ENCODE data around the gene PLBD2. TPM values are rescaled to one million over a fixed set of nuclear protein-coding genes. Genes with fewer than 3 reads are reported as not detected.

Gene PLBD2
- total RNA-seq, 2 donors from 2014 or later, result 20.2 to 23.4 TPM

DNA sequence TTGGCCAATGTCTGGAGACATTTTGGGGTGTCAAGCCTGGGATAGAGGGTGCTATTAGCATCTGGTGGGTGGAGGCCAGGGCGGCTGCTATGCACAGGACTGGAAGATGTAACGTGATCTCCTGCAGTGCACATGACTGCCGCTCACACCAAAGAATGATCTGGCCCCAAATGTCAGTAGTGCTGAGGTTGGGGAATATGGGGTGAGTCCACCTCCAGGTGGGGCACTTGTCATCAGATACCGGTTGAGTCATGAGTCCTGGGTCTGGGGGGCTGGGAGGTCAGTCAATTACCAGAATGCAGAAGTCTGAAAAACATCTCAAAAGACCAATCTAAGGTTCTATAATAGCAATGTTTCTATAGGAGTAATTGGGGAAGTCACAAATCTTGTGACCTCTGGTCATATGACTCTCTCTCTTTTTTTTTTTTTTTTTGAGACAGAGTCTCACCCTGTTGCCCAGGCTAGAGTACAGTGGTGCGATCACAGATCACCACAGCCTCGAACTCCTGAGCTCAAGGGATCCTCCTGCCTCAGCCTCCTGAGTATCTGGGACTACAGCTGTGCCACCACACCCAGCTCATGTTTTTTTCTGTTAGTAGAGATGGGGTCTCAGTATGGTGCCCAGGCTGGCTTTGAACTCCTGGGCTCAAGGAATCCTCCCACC lies 57.8 kb downstream of the PLBD2 start:
- TF ChIP-seq, protein P1, sequence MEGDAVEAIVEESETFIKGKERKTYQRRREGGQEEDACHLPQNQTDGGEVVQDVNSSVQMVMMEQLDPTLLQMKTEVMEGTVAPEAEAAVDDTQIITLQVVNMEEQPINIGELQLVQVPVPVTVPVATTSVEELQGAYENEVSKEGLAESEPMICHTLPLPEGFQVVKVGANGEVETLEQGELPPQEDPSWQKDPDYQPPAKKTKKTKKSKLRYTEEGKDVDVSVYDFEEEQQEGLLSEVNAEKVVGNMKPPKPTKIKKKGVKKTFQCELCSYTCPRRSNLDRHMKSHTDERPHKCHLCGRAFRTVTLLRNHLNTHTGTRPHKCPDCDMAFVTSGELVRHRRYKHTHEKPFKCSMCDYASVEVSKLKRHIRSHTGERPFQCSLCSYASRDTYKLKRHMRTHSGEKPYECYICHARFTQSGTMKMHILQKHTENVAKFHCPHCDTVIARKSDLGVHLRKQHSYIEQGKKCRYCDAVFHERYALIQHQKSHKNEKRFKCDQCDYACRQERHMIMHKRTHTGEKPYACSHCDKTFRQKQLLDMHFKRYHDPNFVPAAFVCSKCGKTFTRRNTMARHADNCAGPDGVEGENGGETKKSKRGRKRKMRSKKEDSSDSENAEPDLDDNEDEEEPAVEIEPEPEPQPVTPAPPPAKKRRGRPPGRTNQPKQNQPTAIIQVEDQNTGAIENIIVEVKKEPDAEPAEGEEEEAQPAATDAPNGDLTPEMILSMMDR (IDR thresholded peaks at IDR 0.05), result no peak
- no peak for DNase-seq
- H3K4me3 ChIP-seq, result no peak overlapping the region
- no peaks in the 10 kb centered on the region for H3K36me3 ChIP-seq
- no peaks in the 10 kb centered on the region for H3K27me3 ChIP-seq
- H3K9me3 ChIP-seq, result no peaks in the 10 kb centered on the region
- intact Hi-C loops (cut with DNase I), result no loop called here
- no peak overlapping the region for H3K27ac ChIP-seq
- H3K9ac ChIP-seq (ENCODE audit: low read depth in 2 of 2, low read length in 2 of 2), result no peak overlapping the region
- no peaks in the 10 kb centered on the region for H3K4me1 ChIP-seq

- Histone ChIP-seq H3K27me3 (no peaks in the 10 kb centered on the region), H3K4me1 (no peaks in the 10 kb centered on the region), H3K27ac (no peak overlapping the region), H3K9me3 (no peaks in the 10 kb centered on the region), H3K36me3 (no peaks in the 10 kb centered on the region), H3K4me3 (no peak overlapping the region), H3K9ac (ENCODE audit: low read depth in 2 of 2, low read length in 2 of 2) (no peak overlapping the region)
- TF ChIP-seq, protein P1 (IDR thresholded peaks at IDR 0.05), result no peak
- intact Hi-C loops (cut with DNase I), result no loop called here
- DNase-seq, result no peak
Measured at GRCh38 chr12:113418213-113418879, 60.0 kb downstream of the PLBD2 start.

DNA sequence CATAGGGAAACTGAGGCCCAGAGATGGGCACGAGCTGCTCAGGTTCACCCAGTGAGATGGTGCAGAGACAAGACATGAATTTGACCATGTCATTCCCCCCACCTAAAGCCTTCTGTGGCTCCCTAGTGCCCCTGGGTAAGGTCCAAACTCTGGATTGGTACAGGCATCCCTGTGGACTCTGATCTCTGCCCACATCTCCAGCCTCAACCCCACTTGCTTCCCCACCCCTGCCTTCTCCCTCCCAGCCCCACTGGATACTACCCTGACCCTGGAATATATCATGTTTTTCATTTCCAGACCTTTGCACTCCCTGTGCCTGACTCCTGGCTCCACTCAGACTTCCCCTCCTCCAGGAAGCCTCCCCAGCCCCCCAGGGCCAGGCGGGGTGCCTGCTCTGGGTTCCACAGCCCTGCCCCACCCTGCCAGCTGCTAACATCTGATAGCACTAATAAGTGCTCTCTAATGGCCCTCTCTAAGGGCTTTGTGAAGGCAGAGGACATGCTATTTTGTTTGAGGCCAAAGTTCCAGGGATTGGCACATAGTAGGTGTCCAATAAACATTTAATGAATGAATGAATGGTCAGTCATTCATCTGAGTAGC lies 62.7 kb downstream of the PLBD2 start:
- Histone ChIP-seq H3K27me3 (no peaks in the 10 kb centered on the region), H3K9me3 (no peaks in the 10 kb centered on the region), H3K4me1 (no peaks in the 10 kb centered on the region), H3K4me3 (no peak overlapping the region), H3K27ac (no peak overlapping the region), H3K36me3 (no peaks in the 10 kb centered on the region), H3K9ac (ENCODE audit: low read depth in 2 of 2, low read length in 2 of 2) (no peak overlapping the region)
- no peak for DNase-seq
- intact Hi-C loops (cut with DNase I), result loop anchor here (5.0 kb wide), 1 partner anchor 224 kb away; no protein-coding TSS in a partner anchor
- TF ChIP-seq, protein P1 (IDR thresholded peaks at IDR 0.05), result no peak

DNA sequence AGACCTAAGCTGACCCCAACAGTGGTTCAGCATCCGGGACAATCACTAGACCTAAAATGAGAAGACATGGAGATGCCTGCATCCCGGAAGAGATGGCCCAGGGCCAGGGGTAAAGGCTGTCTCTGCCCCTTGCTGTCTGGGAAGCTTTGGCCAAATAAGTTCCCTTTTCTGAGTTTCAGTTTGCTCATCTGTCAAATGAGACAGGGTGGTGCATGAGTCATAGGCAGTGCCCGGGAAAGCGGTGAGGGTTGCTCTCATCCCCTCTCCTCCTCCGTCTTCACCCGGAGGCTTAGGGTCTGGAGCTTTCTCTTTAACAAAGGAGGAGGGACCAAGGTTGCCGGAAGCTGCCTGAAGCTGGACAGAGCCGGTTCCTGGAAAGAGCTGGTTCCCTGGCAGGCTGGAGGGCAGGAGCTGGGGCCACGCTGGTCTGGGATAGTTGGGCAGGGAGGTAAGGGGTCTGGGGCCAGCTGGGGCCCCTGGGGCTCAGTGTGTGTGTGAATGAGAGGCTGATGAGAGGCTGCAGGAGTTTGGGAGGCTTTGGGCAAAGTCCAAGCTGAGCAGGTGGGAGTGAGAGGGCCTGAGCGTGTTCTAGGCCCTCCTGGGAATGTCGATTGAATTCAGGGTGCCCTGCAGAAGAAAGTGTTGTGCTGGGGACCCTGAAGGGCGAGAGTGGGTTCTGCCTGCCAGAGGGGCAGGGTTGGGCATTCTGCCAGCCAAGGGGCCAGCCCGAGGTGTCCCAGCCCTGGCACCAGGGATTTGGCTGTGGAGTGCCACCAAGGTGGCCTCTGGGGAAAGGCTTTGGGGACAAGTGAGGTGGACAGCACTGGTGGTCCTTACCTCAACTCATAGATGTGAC lies 63.9 kb downstream of the PLBD2 start, which contains the start of gene SDSL:
SDSL (plus strand) TSS at position 351 of the 856 bp plus-strand sequence. CDS start 5,603 bp downstream, outside the sequence.
- Histone ChIP-seq H3K9me3 (no peaks in the 10 kb centered on the region), H3K27me3 (no peaks in the 10 kb centered on the region), H3K4me3 (peak within 1 kb of the TSS; percentile 58), H3K27ac (peak within 1 kb of the TSS; percentile 59), H3K9ac (ENCODE audit: low read depth in 2 of 2, low read length in 2 of 2) (peak within 1 kb of the TSS; percentile 74 to 90), H3K4me1 (no peaks in the 10 kb centered on the region), H3K36me3 (no peaks in the 10 kb centered on the region)
- intact Hi-C loops (cut with DNase I), result loop anchor here (5.0 kb wide), 1 partner anchor 225 kb away; no protein-coding TSS in a partner anchor
- peak; percentile 83 for DNase-seq
- TF ChIP-seq, protein P1 (IDR thresholded peaks at IDR 0.05), result no peak
